ENCODE results near the gene TSNAXIP1. TPM values are rescaled to one million over a fixed set of nuclear protein-coding genes. Genes with fewer than 3 reads are reported as not detected.

TSNAXIP1 gene
- total and polyA plus RNA-seq, 9 of the 15 experiments (the other 6 are each of a cell fraction or from before 2014, with no cell fraction given), result 0.03 to 0.24 (median 0.11) TPM; not detected in 4

GRCh38 chr16:67833415-67834241 is 26.9 kb downstream of the TSNAXIP1 start (continued):
- TF ChIP-seq CHAMP1 (IDR thresholded peaks at IDR 0.05), result no peak
- TF ChIP-seq ZNF146 (CRISPR knock-in tag; IDR thresholded peaks at IDR 0.05; ENCODE audit: unreplicated experiment), result no peak
- no peak for TF ChIP-seq KAT8 (IDR thresholded peaks at IDR 0.05; ENCODE audit: low read depth)
- TF ChIP-seq NFRKB (IDR thresholded peaks at IDR 0.05; ENCODE audit: low read depth), result peak; percentile 45; the same call in 1 of the 2 replicates
- TF ChIP-seq KHSRP (IDR thresholded peaks at IDR 0.05), result no peak
- TF ChIP-seq SNAPC5 (CRISPR knock-in tag; IDR thresholded peaks at IDR 0.05), result no peak
- TF ChIP-seq RBBP5 (IDR thresholded peaks at IDR 0.05; ENCODE audit: borderline replicate concordance, insufficient read depth, low read length, poor library complexity, severe bottlenecking), result peak; percentile 70
- TF ChIP-seq ZHX1 (conservative IDR thresholded peaks at IDR 0.05; ENCODE audit: low read length), result peak; percentile 94
- TF ChIP-seq ELF1 (tag; IDR thresholded peaks at IDR 0.05), result 0 out of 2 replicates have a peak, but pooled peaks have one; percentile 3
- no peak for TF ChIP-seq ARID1B (IDR thresholded peaks at IDR 0.05)
- TF ChIP-seq NR2C1 (IDR thresholded peaks at IDR 0.05), result no peak
- no peak for TF ChIP-seq NR2C1 (tag; IDR thresholded peaks at IDR 0.05)
- no peak for TF ChIP-seq ZNF77 (CRISPR knock-in tag; IDR thresholded peaks at IDR 0.05)
- no peak for TF ChIP-seq E2F8 (IDR thresholded peaks at IDR 0.05; ENCODE audit: low read depth, partially characterized antibody)
- TF ChIP-seq PCBP2 (IDR thresholded peaks at IDR 0.05; ENCODE audit: low read depth, low read length, poor library complexity, severe bottlenecking), result no peak
- no peak for TF ChIP-seq HNRNPH1 (optimal IDR thresholded peaks at IDR 0.05; ENCODE audit: low read depth, low read length)
- no peak for TF ChIP-seq ZFP30 (CRISPR knock-in tag; IDR thresholded peaks at IDR 0.05; ENCODE audit: borderline replicate concordance)
- TF ChIP-seq SRF (CRISPR knock-in tag; IDR thresholded peaks at IDR 0.05), result 0 out of 4 replicates have a peak, but pooled peaks of 1 of the 2 experiments have one; percentile 15
- no peak for TF ChIP-seq SMAD2 (IDR thresholded peaks at IDR 0.05; ENCODE audit: low read depth, low read length)
- no peak for TF ChIP-seq RBM17 (IDR thresholded peaks at IDR 0.05; ENCODE audit: borderline replicate concordance, low read depth, low read length)

Data from K562 (cell line).